CD4-positive, alpha-beta memory T cell (primary cell): ENCODE measurements around the gene PSIP1. TPM values are rescaled to one million over a fixed set of nuclear protein-coding genes. Genes with fewer than 3 reads are reported as not detected.

Source experiments
- CTCF ChIA-PET: fragments of 350-600 bp; sonication (Branson Sonifier 250); formaldehyde crosslinking; loops from one replicate; lab custom pipeline; 2021; ENCODE audit warnings: inconsistent platforms; ENCODE audit not compliant: partially characterized antibody; lab: Charles Lee
- POLR2A ChIA-PET: fragments of 350-600 bp; sonication (Branson Sonifier 250); formaldehyde crosslinking; loops from one replicate; lab custom pipeline; 2021; ENCODE audit not compliant: partially characterized antibody; lab: Charles Lee
- DNase-seq, 5 donors: peaks; one replicate each; pipeline versions ENCODE4 v3.0.0 to v3.0.0-alpha.2; 2020 to 2022; ENCODE audit warnings: mixed read lengths in 1 of 5
- H3K27ac ChIP-seq: one replicate; pipeline ENCODE4 v1.7.0; 2013; ENCODE audit warnings: low read depth, low read length
- H3K27me3 ChIP-seq: 2 replicates; pipeline ENCODE4 v1.7.0; 2013; ENCODE audit warnings: mild to moderate bottlenecking, low read length, moderate library complexity; ENCODE audit not compliant: insufficient read depth
- H3K36me3 ChIP-seq: 2 replicates; pipeline ENCODE4 v1.7.0; 2013; ENCODE audit warnings: mild to moderate bottlenecking, low read length, moderate library complexity; ENCODE audit not compliant: insufficient read depth
- H3K4me1 ChIP-seq: 2 replicates; pipeline ENCODE4 v1.7.0; 2013; ENCODE audit warnings: mild to moderate bottlenecking, low read length, moderate library complexity; ENCODE audit not compliant: insufficient read depth
- H3K4me3 ChIP-seq, 2 donors: one replicate each; pipeline ENCODE4 v1.7.0; 2013; ENCODE audit warnings: low read length in 2 of 2, mild to moderate bottlenecking in 1 of 2
- H3K9me3 ChIP-seq, 2 donors: one replicate each; pipeline ENCODE4 v1.7.0; 2013; ENCODE audit warnings: low read length in 2 of 2, control low read depth in 1 of 2; ENCODE audit not compliant: control insufficient read depth in 1 of 2
- H3K27ac Mint-ChIP-seq, 7 donors: one replicate each; pipeline ENCODE4 v1.8.0; 2020 to 2021; ENCODE audit warnings: mixed read lengths in 7 of 7, mild to moderate bottlenecking in 6 of 7, inconsistent platforms in 3 of 7, moderate library complexity in 3 of 7
- H3K27me3 Mint-ChIP-seq, 2 donors: one replicate each; pipeline ENCODE4 v1.8.0; 2020 to 2021; ENCODE audit warnings: mixed read lengths in 2 of 2
- H3K36me3 Mint-ChIP-seq, 2 donors: one replicate each; pipeline ENCODE4 v1.8.0; 2020 to 2021; ENCODE audit warnings: mixed read lengths in 2 of 2, inconsistent platforms in 1 of 2, mild to moderate bottlenecking in 1 of 2
- H3K4me1 Mint-ChIP-seq, 4 donors: one replicate each; pipeline ENCODE4 v1.8.0; 2020 to 2021; ENCODE audit warnings: mixed read lengths in 4 of 4, mild to moderate bottlenecking in 1 of 4
- H3K4me3 Mint-ChIP-seq, 8 donors: one replicate each; pipeline ENCODE4 v1.8.0; 2020 to 2021; ENCODE audit warnings: mixed read lengths in 8 of 8, mild to moderate bottlenecking in 7 of 8, moderate library complexity in 6 of 8, inconsistent platforms in 3 of 8
- H3K9me3 Mint-ChIP-seq, 8 donors: one replicate each; pipeline ENCODE4 v1.8.0; 2020 to 2021; ENCODE audit warnings: mixed read lengths in 8 of 8, mild to moderate bottlenecking in 5 of 8, inconsistent platforms in 3 of 8, moderate library complexity in 1 of 8
- intact Hi-C: fragments of 100-400 bp; cut with micrococcal nuclease; formaldehyde crosslinking; loops from one replicate; pipeline ENCODE4 v1.15.1; 2023
- polyA plus RNA-seq, 2 donors: library from polyadenylated mRNA; unstranded; fragments of 300-500 nt; fragmentation: Illumina TruSeq; gene quantifications; one replicate each; pipeline ENCODE4 v1.2.3, GENCODE V29; 2021
- total RNA-seq, 2 experiments: library from RNA; stranded (reverse); gene quantifications; one replicate each; pipeline ENCODE4 v1.2.3, GENCODE V29; 2021

The PSIP1 gene
- total and polyA plus RNA-seq, 4 experiments from 2014 or later: 75.1 to 188 (median 163) TPM

GRCh38 chr9:15505921-15506320, 4.8 kb downstream of the PSIP1 start:
- Mint-ChIP-seq H3K9me3 (peaks cover 0 to under 1% (median 0%) of the 10 kb centered on the region in 8 donors), H3K4me1 (peaks cover 51 to 72% (median 61%) of the 10 kb centered on the region in 4 donors), H3K27me3 (no peaks in the 10 kb centered on the region), H3K27ac (peak overlapping the region in 3 of 7 donors; percentile 2 to 55 (median 52)), H3K4me3 (peak overlapping the region in 3 of 8 donors; percentile 11 to 34 (median 32)), H3K36me3 (peaks cover 43 to 61% of the 10 kb centered on the region in 2 donors)
- Histone ChIP-seq H3K9me3 (no peaks in the 10 kb centered on the region), H3K4me1 (peaks cover 84% of the 10 kb centered on the region), H3K27me3 (no peaks in the 10 kb centered on the region), H3K4me3 (no peak overlapping the region), H3K27ac (no peak overlapping the region), H3K36me3 (peaks cover 30% of the 10 kb centered on the region)
- intact Hi-C loops: loop anchor here (5.0 kb wide), 1 partner anchor 34 kb away; no protein-coding TSS in a partner anchor
- POLR2A ChIA-PET: interaction anchor here (1.0 kb wide), 1 partner anchor 10 kb away, joined by 3 read pairs; no protein-coding TSS in a partner anchor
- CTCF ChIA-PET: interaction anchor here (1.4 to 2.4 kb wide), 2 partner anchors 9 to 36 kb away, joined by 5 to 6 read pairs; no protein-coding TSS in a partner anchor
- no peak for DNase-seq

- H3K27me3 Mint-ChIP-seq: no peaks in the 10 kb centered on the region
- intact Hi-C loops: loop anchor here (1.0 to 2.0 kb wide), 2 partner anchors 8 to 15 kb away; partner anchors contain the start of gene PSIP1
- POLR2A ChIA-PET: interaction anchor here (2.9 kb wide), 1 partner anchor 9 kb away, joined by 18 read pairs; the partner anchor contains the start of gene PSIP1
- H3K27me3 ChIP-seq: no peaks in the 10 kb centered on the region
- peaks cover 43 to 73% (median 62%) of the 10 kb centered on the region in 4 donors for H3K4me1 Mint-ChIP-seq
- peaks cover 18% of the 10 kb centered on the region for H3K36me3 ChIP-seq
- H3K36me3 Mint-ChIP-seq: peaks cover 24 to 55% of the 10 kb centered on the region in 2 donors
- no peaks in the 10 kb centered on the region for H3K9me3 ChIP-seq
- no peak overlapping the region for H3K4me3 ChIP-seq
- DNase-seq: no peak
- no peaks in the 10 kb centered on the region for H3K9me3 Mint-ChIP-seq
- peaks cover 84% of the 10 kb centered on the region for H3K4me1 ChIP-seq
- H3K4me3 Mint-ChIP-seq: peak overlapping the region in 2 of 8 donors; percentile 44 to 62
- H3K27ac Mint-ChIP-seq: peak overlapping the region in 2 of 7 donors; percentile 16 to 75
- H3K27ac ChIP-seq: no peak overlapping the region
- CTCF ChIA-PET: no interaction called here
Observed at GRCh38 chr9:15501803-15502202, 9.0 kb downstream of the PSIP1 start.

- peak overlapping the region in 6 of 8 donors; percentile 4 to 62 (median 36) for H3K4me3 Mint-ChIP-seq
- H3K27me3 Mint-ChIP-seq: no peaks in the 10 kb centered on the region
- Histone ChIP-seq H3K27ac (no peak overlapping the region), H3K36me3 (peaks cover 14% of the 10 kb centered on the region), H3K9me3 (no peaks in the 10 kb centered on the region), H3K27me3 (no peaks in the 10 kb centered on the region), H3K4me3 (no peak overlapping the region), H3K4me1 (peaks cover 83% of the 10 kb centered on the region)
- H3K4me1 Mint-ChIP-seq: peaks cover 45 to 73% (median 62%) of the 10 kb centered on the region in 4 donors
- H3K36me3 Mint-ChIP-seq: peaks cover 18 to 55% of the 10 kb centered on the region in 2 donors
- POLR2A ChIA-PET: interaction anchor here (2.9 kb wide), 1 partner anchor 10 kb away, joined by 18 read pairs; the partner anchor contains the start of gene PSIP1
- intact Hi-C loops: loop anchor here (2.0 kb wide), 1 partner anchor 14 kb away; no protein-coding TSS in a partner anchor
- H3K9me3 Mint-ChIP-seq: no peaks in the 10 kb centered on the region
- no peak for DNase-seq
- CTCF ChIA-PET: interaction anchor here (1.5 kb wide), 1 partner anchor 13 kb away, joined by 6 read pairs; no protein-coding TSS in a partner anchor
- peak overlapping the region in 6 of 7 donors; percentile 2 to 80 (median 32) for H3K27ac Mint-ChIP-seq
Observed at GRCh38 chr9:15501179-15501578, 9.6 kb downstream of the PSIP1 start.

DNA sequence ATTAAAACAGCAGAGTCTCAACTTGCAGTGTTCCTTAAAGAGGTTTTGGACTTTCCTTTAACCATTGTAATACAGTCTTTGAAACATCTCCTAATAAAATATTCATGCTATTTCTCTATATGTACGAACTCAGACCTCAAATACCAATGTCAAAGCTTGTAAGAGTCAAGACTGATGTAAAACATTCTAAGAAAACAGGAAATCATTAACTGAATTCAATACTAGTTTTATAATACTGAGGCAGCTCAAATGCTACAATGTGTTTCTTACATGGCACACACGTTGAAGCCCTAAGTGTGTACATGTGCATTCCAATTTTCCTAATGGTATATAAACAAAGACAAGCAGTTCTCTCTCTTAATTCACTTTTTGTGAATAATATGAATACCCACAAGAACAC, 11.6 kb downstream of the PSIP1 start:
- H3K4me3 ChIP-seq: no peak overlapping the region
- H3K36me3 Mint-ChIP-seq: peaks cover 16 to 51% of the 10 kb centered on the region in 2 donors
- H3K9me3 ChIP-seq: no peaks in the 10 kb centered on the region
- H3K4me1 Mint-ChIP-seq: peaks cover 51 to 81% (median 64%) of the 10 kb centered on the region in 4 donors
- peak overlapping the region in 6 of 7 donors; percentile 6 to 87 (median 64) for H3K27ac Mint-ChIP-seq
- peak overlapping the region in 7 of 8 donors; percentile 2 to 71 (median 40) for H3K4me3 Mint-ChIP-seq
- H3K27ac ChIP-seq: no peak overlapping the region
- POLR2A ChIA-PET: interaction anchor here (1.0 to 1.2 kb wide), 2 partner anchors 13 to 53 kb away, joined by 4 to 7 read pairs; partner anchors contain the start of gene CCDC171
- intact Hi-C loops: no loop called here
- no peaks in the 10 kb centered on the region for H3K9me3 Mint-ChIP-seq
- no peaks in the 10 kb centered on the region for H3K27me3 ChIP-seq
- no peak for DNase-seq
- peaks cover 7% of the 10 kb centered on the region for H3K36me3 ChIP-seq
- CTCF ChIA-PET: interaction anchor here (1.0 to 1.5 kb wide), 3 partner anchors 15 to 69 kb away, joined by 3 to 6 read pairs (median 3); no protein-coding TSS in a partner anchor
- peaks cover 82% of the 10 kb centered on the region for H3K4me1 ChIP-seq
- H3K27me3 Mint-ChIP-seq: no peaks in the 10 kb centered on the region

DNA sequence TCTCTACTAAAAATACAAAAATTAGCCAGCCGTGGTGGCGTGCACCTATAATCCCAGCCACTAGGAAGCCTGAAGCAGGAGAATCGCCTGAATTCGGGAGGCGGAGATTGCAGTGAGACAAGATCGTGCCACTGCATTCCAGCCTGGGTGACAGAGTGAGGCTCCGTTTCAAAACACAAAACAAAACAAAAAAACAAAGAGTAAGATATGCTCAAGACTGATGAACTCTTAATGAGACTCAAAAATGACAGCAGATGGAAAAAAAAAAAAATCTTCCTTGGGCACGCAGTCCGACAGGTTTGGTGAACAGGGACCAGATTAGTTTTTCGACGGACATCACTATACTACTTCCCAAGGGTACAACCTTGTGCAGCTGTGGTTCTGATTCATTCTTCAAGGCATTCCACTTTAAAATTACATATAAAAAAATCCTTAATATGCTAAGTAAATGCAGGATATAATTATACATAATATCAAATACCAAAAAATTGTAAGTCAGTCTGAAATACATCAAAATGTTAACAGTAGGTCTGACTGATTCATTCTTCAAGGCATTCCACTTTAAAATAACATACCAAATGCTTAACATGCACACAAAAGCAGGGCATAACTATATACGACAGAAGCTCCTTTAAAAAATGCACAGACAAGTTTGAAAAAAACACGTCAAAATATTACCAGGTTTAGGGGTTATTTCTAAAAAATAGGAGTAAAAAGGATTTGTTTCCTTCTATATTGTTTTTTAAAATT, 12.3 kb downstream of the PSIP1 start:
- H3K27ac ChIP-seq: no peak overlapping the region
- DNase-seq: no peak
- no peaks in the 10 kb centered on the region for H3K36me3 ChIP-seq
- ChIA-PET CTCF (interaction anchor here (1.5 kb wide), 1 partner anchor 35 kb away, joined by 6 read pairs; no protein-coding TSS in a partner anchor), POLR2A (interaction anchor here (1.3 kb wide), 1 partner anchor 12 kb away, joined by 10 read pairs; the partner anchor contains the start of gene PSIP1)
- peaks cover 75% of the 10 kb centered on the region for H3K4me1 ChIP-seq
- no peaks in the 10 kb centered on the region for H3K27me3 ChIP-seq
- H3K9me3 ChIP-seq: no peaks in the 10 kb centered on the region
- intact Hi-C loops: no loop called here
- Mint-ChIP-seq H3K27ac (peak overlapping the region in 1 of 7 donors; percentile 17), H3K4me1 (peaks cover 51 to 79% (median 66%) of the 10 kb centered on the region in 4 donors), H3K4me3 (peak overlapping the region in 1 of 8 donors; percentile 35), H3K9me3 (peaks cover 0 to 1% (median 0%) of the 10 kb centered on the region in 8 donors), H3K36me3 (peaks cover 18 to 52% of the 10 kb centered on the region in 2 donors), H3K27me3 (no peaks in the 10 kb centered on the region)
- H3K4me3 ChIP-seq: no peak overlapping the region

DNA sequence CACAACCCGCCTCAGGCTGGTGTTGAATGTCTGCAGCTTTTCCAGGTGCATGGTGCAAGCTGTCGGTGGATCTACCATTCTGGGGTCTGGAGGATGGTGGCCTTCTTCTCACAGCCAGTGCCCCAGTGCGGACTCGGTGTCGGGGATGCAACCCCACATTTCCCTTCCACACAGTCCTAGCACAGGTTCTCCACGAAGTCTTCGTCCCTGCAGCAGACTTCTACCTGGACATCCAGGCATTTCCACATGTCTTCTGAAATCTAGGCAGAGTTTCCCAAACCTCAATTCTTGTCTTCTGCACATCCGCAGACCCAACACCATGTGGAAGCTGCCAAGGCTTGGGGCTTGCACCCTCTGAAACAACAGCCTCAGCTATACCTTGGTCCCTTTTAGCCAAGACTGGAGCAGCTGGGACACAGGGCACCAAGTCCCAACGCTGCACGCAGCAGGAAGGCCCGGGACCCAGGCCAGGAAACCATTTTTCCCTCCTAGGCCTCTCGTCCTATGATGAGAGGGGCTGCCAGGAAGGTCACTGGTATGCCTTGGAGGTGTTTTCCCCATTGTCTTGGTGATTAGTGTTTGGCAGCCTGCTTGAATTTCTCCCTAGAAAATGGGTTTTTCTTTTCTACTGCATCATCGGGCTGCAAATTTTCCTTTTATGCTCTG, 18.2 kb downstream of the PSIP1 start:
- Histone ChIP-seq H3K9me3 (no peaks in the 10 kb centered on the region), H3K36me3 (peaks cover 4% of the 10 kb centered on the region), H3K4me3 (no peak overlapping the region), H3K4me1 (peaks cover 31% of the 10 kb centered on the region), H3K27ac (no peak overlapping the region), H3K27me3 (no peaks in the 10 kb centered on the region)
- peaks cover 0 to 6% (median 1%) of the 10 kb centered on the region in 8 donors for H3K9me3 Mint-ChIP-seq
- no peaks in the 10 kb centered on the region for H3K27me3 Mint-ChIP-seq
- no peak for DNase-seq
- H3K4me3 Mint-ChIP-seq: peak overlapping the region in 1 of 8 donors; percentile 52
- peak overlapping the region in 2 of 7 donors; percentile 42 to 77 for H3K27ac Mint-ChIP-seq
- CTCF ChIA-PET: no interaction called here
- intact Hi-C loops: no loop called here
- H3K4me1 Mint-ChIP-seq: peaks cover 39 to 60% (median 51%) of the 10 kb centered on the region in 4 donors
- H3K36me3 Mint-ChIP-seq: peaks cover 33 to 58% of the 10 kb centered on the region in 2 donors
- POLR2A ChIA-PET: no interaction called here
